ENCODE measurements around the gene HADHB. TPM values are rescaled to one million over a fixed set of nuclear protein-coding genes. Genes with fewer than 3 reads are reported as not detected.

The HADHB gene
- total and polyA plus RNA-seq, 10 of the 15 experiments (the other 5 are each of a cell fraction or from before 2014, with no cell fraction given) = 53.7 to 145 (median 85.5) TPM

DNA sequence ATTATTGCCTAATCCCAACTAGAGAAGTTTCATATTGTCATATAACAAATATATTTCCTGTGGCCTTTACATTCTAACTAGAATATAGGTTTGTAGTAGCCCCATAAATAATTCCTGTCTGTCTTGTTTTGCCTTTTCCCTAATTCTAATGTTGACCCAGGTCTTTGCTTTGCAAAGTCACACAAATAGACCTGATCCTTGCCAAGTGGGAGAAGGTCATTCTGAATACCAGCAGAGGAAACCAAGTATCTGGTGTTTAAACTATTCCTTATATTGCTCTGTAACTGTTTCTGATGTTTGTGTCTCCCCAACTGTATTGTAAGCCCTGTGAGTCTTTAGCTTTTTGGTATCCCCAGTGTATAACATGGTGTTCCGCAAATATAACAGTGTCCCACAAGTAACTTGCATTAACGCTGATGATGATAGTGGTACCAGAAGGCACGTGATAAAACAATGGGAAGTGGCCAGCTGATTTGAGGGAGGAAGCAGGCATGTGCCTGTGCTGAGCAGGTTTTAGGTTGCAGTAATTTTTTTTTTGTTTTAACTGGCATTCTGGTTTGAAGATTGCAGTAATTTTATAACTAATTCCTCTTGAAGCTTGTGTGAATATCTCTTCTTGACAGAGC lies 11.1 kb downstream of the HADHB start:
- Histone ChIP-seq H3K4me2 (ENCODE audit: control insufficient read depth, insufficient read depth) (no peak overlapping the region), H3K4me1 (ENCODE audit: control insufficient read depth, insufficient read depth, low read length) (no peaks in the 10 kb centered on the region), H3K4me3 (no peak overlapping the region), H3K27me3 (replicated peaks in 1 of 2; ENCODE audit: control insufficient read depth in 2 of 2, insufficient read depth in 2 of 2, low read length in 1 of 2) (no peaks in the 10 kb centered on the region), H2AFZ (ENCODE audit: control insufficient read depth, low read depth, low read length) (no peak overlapping the region), H3K9ac (ENCODE audit: control insufficient read depth, insufficient read depth, low read length) (no peak overlapping the region), H3K27ac (ENCODE audit: control insufficient read depth, insufficient read depth) (no peak overlapping the region), H3K79me2 (ENCODE audit: control insufficient read depth, insufficient read depth, low read length) (peaks cover 18% of the 10 kb centered on the region), H3K36me3 (ENCODE audit: control insufficient read depth in 2 of 2, insufficient read depth in 2 of 2, low read length in 1 of 2) (peaks cover 3 to 4% of the 10 kb centered on the region in 2 experiments; a peak in 3 of 4 replicates), H4K20me1 (ENCODE audit: control insufficient read depth, insufficient read depth) (no peaks in the 10 kb centered on the region), H3K9me3 (replicated peaks; ENCODE audit: control insufficient read depth, insufficient read depth, low read length) (no peaks in the 10 kb centered on the region)
- intact Hi-C loops (cut with micrococcal nuclease; ENCODE audit: unreplicated experiment) = no loop called here
- DNase-seq (ENCODE audit: low read depth, low spot score) = no peak
- WGBS (ENCODE audit: insufficient coverage, insufficient replicate concordance, low lambda C conversion rate, missing lambda C conversion rate) = 39% methylated on average over 3 of the region's 3 CpGs
- SMC1A ChIA-PET (ENCODE audit: uncharacterized antibody, unreplicated experiment) = interaction anchor here (1.0 to 1.9 kb wide), 2 partner anchors 10 to 13 kb away, joined by 3 to 11 read pairs; no protein-coding TSS in a partner anchor
- BruUV-seq (replicated peaks) = no TSS peak
- in situ Hi-C loops (cut with MboI) = no loop called here
- ATAC-seq = no peak
- RAD21 ChIA-PET (ENCODE audit: unreplicated experiment) = no interaction called here
- no peak for FAIRE-seq
- POLR2A ChIA-PET = interaction anchor here (0.5 kb wide), 1 partner anchor 15 kb away, joined by 3 read pairs; no protein-coding TSS in a partner anchor
- CTCF ChIA-PET = no interaction called here
- TF ChIP-seq WRNIP1 (IDR thresholded peaks at IDR 0.05; ENCODE audit: borderline replicate concordance, low read depth, low read length) = no peak
- TF ChIP-seq CBFB (IDR thresholded peaks at IDR 0.05; ENCODE audit: low read depth) = no peak
- TF ChIP-seq BRCA1 (IDR thresholded peaks at IDR 0.05; ENCODE audit: low read depth, low read length) = no peak
- no peak for TF ChIP-seq POU2F2 (IDR thresholded peaks at IDR 0.05; ENCODE audit: borderline replicate concordance, low read depth, low read length)
- TF ChIP-seq SKIL (IDR thresholded peaks at IDR 0.05; ENCODE audit: low read depth, poor library complexity, severe bottlenecking) = no peak
- TF ChIP-seq RELA (IDR thresholded peaks at IDR 0.05; ENCODE audit: borderline replicate concordance, partially characterized antibody) = no peak
- no peak for TF ChIP-seq IKZF1 (conservative IDR thresholded peaks at IDR 0.05)
- no peak for TF ChIP-seq ZBTB11 (CRISPR knock-in tag; IDR thresholded peaks at IDR 0.05)
- TF ChIP-seq PRDM15 (CRISPR knock-in tag; IDR thresholded peaks at IDR 0.05) = no peak
- TF ChIP-seq NRF1 (conservative IDR thresholded peaks at IDR 0.05; ENCODE audit: low read depth, low read length) = no peak
